HFFc6 (cell line): ENCODE measurements around the gene HSBP1L1. TPM values are rescaled to one million over a fixed set of nuclear protein-coding genes. Genes with fewer than 3 reads are reported as not detected.

Experiments
- DNase-seq: peaks from one replicate; pipeline ENCODE4 v3.0.0-alpha.2; 2018
- H3K27ac Mint-ChIP-seq: 2 replicates; pipeline ENCODE4 v1.8.0; 2020; ENCODE audit warnings: mild to moderate bottlenecking, mixed read lengths
- H3K27me3 Mint-ChIP-seq: 2 replicates; pipeline ENCODE4 v1.8.0; 2021; ENCODE audit warnings: mild to moderate bottlenecking, moderate library complexity, mixed read lengths; ENCODE audit not compliant: insufficient read depth
- H3K36me3 Mint-ChIP-seq: 2 replicates; pipeline ENCODE4 v1.8.0; 2021; ENCODE audit warnings: low read depth, mixed read lengths
- H3K4me1 Mint-ChIP-seq: 2 replicates; pipeline ENCODE4 v1.8.0; 2020; ENCODE audit warnings: low read depth, mixed read lengths
- H3K4me3 Mint-ChIP-seq: 2 replicates; pipeline ENCODE4 v1.8.0; 2020; ENCODE audit warnings: mild to moderate bottlenecking, moderate library complexity, mixed read lengths
- H3K9me3 Mint-ChIP-seq: 2 replicates; pipeline ENCODE4 v1.8.0; 2020; ENCODE audit warnings: mild to moderate bottlenecking, mixed read lengths
- CTCF ChIP-seq: fragments of 200-600 bp; sonication (generic); IDR thresholded peaks from 2 replicates; pipeline ENCODE4 v1.5.0; 2021; ENCODE audit warnings: antibody characterized with exemption, mild to moderate bottlenecking
- total RNA-seq, 6 experiments: library from RNA; stranded (reverse); fragmentation: NEBNext Ultra II Directional; extraction: Animal tissue kit (Norgen Biotek cat#: 25700); gene quantifications; 2 replicates in 1 of 6; 3 replicates in 5 of 6; pipeline ENCODE4 v1.2.3, GENCODE V29; 2021

Gene HSBP1L1
- total RNA-seq, 6 experiments from 2014 or later = 20.7 to 25.6 (median 21.6) TPM

GRCh38 chr18:79940814-79941472 is 23.5 kb upstream of the HSBP1L1 start:
- Mint-ChIP-seq H3K4me3 (no peak overlapping the region), H3K36me3 (peaks cover 37% of the 10 kb centered on the region), H3K27me3 (peaks cover 1% of the 10 kb centered on the region; the same call in 1 of the 2 replicates), H3K9me3 (no peaks in the 10 kb centered on the region), H3K27ac (no peak overlapping the region), H3K4me1 (peaks cover 10% of the 10 kb centered on the region; the same call in 1 of the 2 replicates)
- DNase-seq = no peak
- no peak for TF ChIP-seq CTCF

GRCh38 chr18:79941473-79942119 is 22.8 kb upstream of the HSBP1L1 start:
- Mint-ChIP-seq H3K27me3 (peaks cover 1% of the 10 kb centered on the region; the same call in 1 of the 2 replicates), H3K4me1 (peaks cover 10% of the 10 kb centered on the region; the same call in 1 of the 2 replicates), H3K4me3 (no peak overlapping the region), H3K27ac (no peak overlapping the region), H3K9me3 (no peaks in the 10 kb centered on the region), H3K36me3 (peaks cover 32% of the 10 kb centered on the region)
- no peak for DNase-seq
- TF ChIP-seq CTCF = no peak

- H3K9me3 Mint-ChIP-seq = no peaks in the 10 kb centered on the region
- no peak for TF ChIP-seq CTCF
These were observed 22.2 kb upstream of the HSBP1L1 start for GRCh38 chr18:79942211-79942610.

GRCh38 chr18:79942786-79943607 is 21.4 kb upstream of the HSBP1L1 start:
- H3K4me1 Mint-ChIP-seq = peaks cover 17% of the 10 kb centered on the region
- H3K27ac Mint-ChIP-seq = no peak overlapping the region
- H3K36me3 Mint-ChIP-seq = peaks cover 20% of the 10 kb centered on the region
- no peaks in the 10 kb centered on the region for H3K9me3 Mint-ChIP-seq
- H3K27me3 Mint-ChIP-seq = peaks cover 1% of the 10 kb centered on the region; the same call in 1 of the 2 replicates
- H3K4me3 Mint-ChIP-seq = no peak overlapping the region
- no peak for DNase-seq
- TF ChIP-seq CTCF = no peak

More at GRCh38 chr18:79942211-79942610, 22.2 kb upstream of the HSBP1L1 start:
- no peak for DNase-seq
- peaks cover 15% of the 10 kb centered on the region for H3K4me1 Mint-ChIP-seq
- H3K27ac Mint-ChIP-seq = no peak overlapping the region
- peaks cover 1% of the 10 kb centered on the region; the same call in 1 of the 2 replicates for H3K27me3 Mint-ChIP-seq
- no peak overlapping the region for H3K4me3 Mint-ChIP-seq
- peaks cover 27% of the 10 kb centered on the region for H3K36me3 Mint-ChIP-seq

- peaks cover 20% of the 10 kb centered on the region for H3K36me3 Mint-ChIP-seq
- H3K27me3 Mint-ChIP-seq = peaks cover 1% of the 10 kb centered on the region; the same call in 1 of the 2 replicates
- no peak overlapping the region for H3K4me3 Mint-ChIP-seq
- peaks cover 17% of the 10 kb centered on the region for H3K4me1 Mint-ChIP-seq
- no peaks in the 10 kb centered on the region for H3K9me3 Mint-ChIP-seq
- no peak for DNase-seq
- no peak for TF ChIP-seq CTCF
- no peak overlapping the region for H3K27ac Mint-ChIP-seq
These were observed 20.8 kb upstream of the HSBP1L1 start for GRCh38 chr18:79943608-79944125.
